SU-DHL-6 (cell line): ENCODE results near the gene CELF5.

Source experiments
- EZH2phosphoT487 ChIP-seq: fragments of 200-600 bp; sonication (generic), shearing (Covaris generic); conservative IDR thresholded peaks from 2 replicates; pipeline ENCODE4 v1.6.1; 2018; ENCODE audit warnings: mild to moderate bottlenecking, antibody characterized with exemption, low read length, moderate library complexity, mixed read lengths
- TF ChIP-seq, protein P1 (sequence below): fragments of 200-600 bp; sonication (generic); IDR thresholded peaks from one replicate; pipeline ENCODE4 v1.5.1; 2017; ENCODE audit warnings: antibody characterized with exemption, mild to moderate bottlenecking, low read length, moderate library complexity; ENCODE audit not compliant: insufficient read depth, poor library complexity, severe bottlenecking

DNA sequence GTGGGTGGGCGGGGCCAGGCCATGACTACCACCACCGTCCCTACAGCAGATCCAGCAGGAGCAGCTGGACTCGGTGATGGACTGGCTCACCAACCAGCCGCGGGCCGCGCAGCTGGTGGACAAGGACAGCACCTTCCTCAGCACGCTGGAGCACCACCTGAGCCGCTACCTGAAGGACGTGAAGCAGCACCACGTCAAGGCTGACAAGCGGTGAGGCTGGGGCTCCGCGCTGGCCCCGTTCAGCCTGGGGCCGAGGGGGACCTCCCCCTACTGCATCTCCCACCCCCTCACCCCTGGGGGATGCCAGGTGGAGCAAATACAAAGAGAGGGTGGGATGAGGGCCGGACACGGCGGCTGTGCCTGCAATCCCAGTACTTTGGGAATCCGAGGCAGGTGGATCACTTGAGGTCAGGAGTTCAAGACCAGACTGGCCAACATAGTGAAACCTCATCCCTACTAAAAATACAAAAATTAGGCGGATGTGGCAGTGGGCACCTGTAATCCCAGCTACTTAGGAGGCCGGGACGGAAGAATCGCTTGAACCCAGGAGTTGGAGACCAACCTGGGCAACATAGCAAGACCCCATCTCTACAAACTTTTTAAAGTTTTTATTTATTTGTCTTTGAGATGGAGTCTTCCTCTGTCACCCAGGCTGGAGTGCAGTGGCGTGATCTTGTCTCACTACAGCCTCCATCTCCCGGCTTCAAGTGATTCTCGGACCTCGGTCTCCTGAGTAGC is 18.1 kb upstream of the CELF5 start:
- TF ChIP-seq, protein P1, sequence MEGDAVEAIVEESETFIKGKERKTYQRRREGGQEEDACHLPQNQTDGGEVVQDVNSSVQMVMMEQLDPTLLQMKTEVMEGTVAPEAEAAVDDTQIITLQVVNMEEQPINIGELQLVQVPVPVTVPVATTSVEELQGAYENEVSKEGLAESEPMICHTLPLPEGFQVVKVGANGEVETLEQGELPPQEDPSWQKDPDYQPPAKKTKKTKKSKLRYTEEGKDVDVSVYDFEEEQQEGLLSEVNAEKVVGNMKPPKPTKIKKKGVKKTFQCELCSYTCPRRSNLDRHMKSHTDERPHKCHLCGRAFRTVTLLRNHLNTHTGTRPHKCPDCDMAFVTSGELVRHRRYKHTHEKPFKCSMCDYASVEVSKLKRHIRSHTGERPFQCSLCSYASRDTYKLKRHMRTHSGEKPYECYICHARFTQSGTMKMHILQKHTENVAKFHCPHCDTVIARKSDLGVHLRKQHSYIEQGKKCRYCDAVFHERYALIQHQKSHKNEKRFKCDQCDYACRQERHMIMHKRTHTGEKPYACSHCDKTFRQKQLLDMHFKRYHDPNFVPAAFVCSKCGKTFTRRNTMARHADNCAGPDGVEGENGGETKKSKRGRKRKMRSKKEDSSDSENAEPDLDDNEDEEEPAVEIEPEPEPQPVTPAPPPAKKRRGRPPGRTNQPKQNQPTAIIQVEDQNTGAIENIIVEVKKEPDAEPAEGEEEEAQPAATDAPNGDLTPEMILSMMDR, result no peak
- no peak for TF ChIP-seq EZH2phosphoT487
